ENCODE measurements around the gene FCN3. TPM values are rescaled to one million over a fixed set of nuclear protein-coding genes. Genes with fewer than 3 reads are reported as not detected.
"Not testable (repeated sequence)": the region's sequence is repeated elsewhere in the genome, so short reads cannot be mapped to it uniquely, and the experiment has no call there.

FCN3 gene
- total RNA-seq (2014; rRNA removed): not detected in 2 replicates
- 0.18 TPM for polyA plus RNA-seq (2012)

GRCh38 chr1:27374362-27375086 lies at the start of gene FCN3:
Gene FCN3 (minus strand): TSS chr1:27374824. CDS start chr1:27374818, 6 bp downstream.
- no peak for DNase-seq (ENCODE audit: low read depth)

GRCh38 chr1:27423709-27424108 lies 49.1 kb upstream of the FCN3 start:
- no peak for DNase-seq (ENCODE audit: low read depth)

- DNase-seq (ENCODE audit: low read depth): peak; percentile 96
Observed at GRCh38 chr1:27418326-27419185, 43.9 kb upstream of the FCN3 start.

DNA sequence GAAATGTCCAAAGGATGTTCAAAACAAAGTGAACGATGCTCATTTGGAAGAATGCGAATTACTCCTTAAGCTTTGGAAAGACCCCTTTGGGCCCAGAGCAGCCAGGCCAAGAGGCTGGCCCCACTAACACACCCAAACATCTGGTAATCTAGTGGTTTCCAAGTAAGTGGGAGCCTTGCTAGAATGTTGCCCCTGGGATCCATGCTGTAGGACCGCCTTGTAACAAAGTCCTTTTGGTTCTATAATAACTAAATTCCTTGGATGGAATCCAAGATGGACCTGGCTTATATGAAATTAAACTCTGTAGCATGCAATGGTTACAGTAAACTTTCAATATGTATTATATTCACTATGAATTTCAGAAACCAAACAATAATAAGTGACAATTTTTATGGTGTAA lies 43.1 kb upstream of the FCN3 start:
- no peak for DNase-seq (ENCODE audit: low read depth)

DNA sequence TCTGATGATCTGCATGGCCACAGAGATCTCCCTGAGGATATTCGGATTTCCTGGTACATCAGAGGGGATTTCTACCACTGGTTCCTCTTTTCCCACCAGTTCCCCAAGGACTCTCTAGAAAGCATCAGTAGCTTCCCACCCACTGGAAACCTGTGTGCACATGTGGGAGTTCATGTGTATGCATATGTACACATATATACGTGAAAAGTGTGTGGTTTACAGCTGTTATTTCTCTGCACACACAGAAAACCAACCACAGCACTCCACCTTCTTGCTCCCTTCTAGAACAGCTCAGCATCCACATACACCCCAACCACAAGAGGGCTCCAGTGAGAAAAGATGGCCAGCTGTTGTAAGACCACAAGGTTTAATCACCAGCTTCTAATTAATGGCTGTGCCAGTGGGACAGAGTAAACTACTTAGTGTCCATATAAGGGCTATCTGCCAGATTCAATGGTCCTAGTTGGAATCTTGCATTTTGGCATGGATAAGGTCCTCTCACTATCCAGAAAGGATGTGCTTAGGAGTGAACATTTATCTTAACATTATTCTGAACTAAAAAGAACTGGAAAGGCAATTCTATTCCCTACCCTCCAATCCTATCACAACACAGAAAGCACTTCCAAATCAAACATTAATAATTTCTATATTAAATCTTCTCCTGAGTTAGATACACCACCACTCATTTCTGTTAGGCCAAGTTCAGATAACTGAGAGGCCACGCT lies 41.9 kb upstream of the FCN3 start:
- peak; percentile 90 for DNase-seq (ENCODE audit: low read depth)

DNA sequence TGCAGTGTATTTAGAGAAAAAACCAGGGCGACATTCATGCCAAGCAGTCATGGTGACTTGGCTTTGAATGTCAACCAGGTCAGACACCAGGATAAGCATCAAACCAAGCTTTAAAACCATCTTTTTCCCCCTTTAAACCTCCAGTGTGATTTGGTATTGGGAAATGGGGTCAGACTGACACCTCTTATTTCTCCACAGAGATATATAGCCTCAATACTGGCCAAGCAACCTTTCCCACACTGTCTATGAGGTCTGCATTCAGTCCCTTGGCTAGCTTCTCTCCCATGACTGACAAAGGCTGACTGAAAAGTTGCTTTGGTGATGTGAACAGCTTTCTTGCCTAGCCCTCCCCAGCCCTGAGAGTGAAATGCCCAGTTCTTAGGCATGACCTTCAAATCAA lies 39.5 kb upstream of the FCN3 start:
- DNase-seq (ENCODE audit: low read depth): no peak

DNA sequence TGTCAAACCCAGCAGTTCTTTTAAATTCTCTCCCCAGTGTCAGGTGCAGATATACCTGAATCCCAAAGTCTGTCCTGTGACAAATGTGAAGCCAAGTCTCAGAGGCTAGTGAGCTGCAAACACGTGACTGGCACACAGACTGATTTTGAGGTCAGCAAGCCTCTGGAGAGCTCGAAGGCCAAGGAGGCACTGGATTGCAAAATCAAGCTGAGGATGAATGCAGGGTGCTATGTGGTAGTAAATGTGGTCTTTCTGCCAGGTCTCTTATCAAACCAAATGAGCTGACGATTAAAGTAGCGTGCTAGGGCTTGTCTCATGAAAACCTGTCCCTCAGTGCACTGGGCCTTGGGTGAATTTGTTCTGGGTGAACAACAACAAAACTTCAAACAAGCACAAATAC lies 38.4 kb upstream of the FCN3 start:
- no peak for DNase-seq (ENCODE audit: low read depth)

GRCh38 chr1:27412502-27412901 lies 37.9 kb upstream of the FCN3 start:
- no peak for DNase-seq (ENCODE audit: low read depth)

- DNase-seq (ENCODE audit: low read depth): no peak
Observed at GRCh38 chr1:27410709-27411108, 36.1 kb upstream of the FCN3 start.

DNA sequence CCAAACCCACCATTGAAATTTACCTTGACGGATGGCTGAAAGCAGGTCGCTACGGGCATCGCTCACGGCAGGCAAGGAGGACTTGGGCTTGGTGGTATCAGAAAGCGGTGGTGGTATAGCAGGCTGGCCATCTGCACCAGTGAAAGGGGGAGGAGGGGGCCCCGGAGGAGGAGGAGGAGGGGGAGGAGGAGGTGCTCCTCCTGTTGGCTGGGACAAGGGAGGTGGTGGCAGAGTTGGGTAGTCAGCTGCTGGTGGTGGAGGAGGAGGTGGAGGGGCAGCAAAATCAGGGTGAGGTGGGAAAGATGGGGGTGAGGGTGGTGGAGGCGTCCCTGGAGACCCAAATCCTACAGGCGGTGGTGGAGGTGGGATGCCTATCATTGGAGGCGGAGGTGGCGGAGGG lies 35.0 kb upstream of the FCN3 start:
- no peak for DNase-seq (ENCODE audit: low read depth)

- DNase-seq (ENCODE audit: low read depth): peak; percentile 80
Observed at GRCh38 chr1:27408151-27408550, 33.5 kb upstream of the FCN3 start.

GRCh38 chr1:27406791-27407190 lies 32.2 kb upstream of the FCN3 start:
- not testable (repeated sequence) for DNase-seq (ENCODE audit: low read depth)

DNA sequence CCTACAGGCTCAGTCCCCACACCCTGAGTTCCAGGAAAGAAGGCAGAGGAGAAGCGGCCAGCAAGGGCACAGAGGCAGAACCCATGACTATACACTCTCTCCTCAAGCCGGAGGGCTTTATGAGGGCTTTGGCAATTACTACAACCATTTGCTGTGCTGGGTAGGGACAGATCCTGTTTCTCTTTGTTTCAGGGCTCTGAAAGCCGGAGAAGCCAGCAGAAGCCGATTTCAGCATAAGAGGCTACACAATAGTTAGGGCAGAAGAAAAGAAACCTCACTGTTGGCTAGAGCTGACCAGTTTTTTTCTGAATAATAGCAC lies 31.7 kb upstream of the FCN3 start:
- DNase-seq (ENCODE audit: low read depth): no peak

GRCh38 chr1:27405598-27406361 lies 31.2 kb upstream of the FCN3 start:
- not testable (repeated sequence) for DNase-seq (ENCODE audit: low read depth)

- peak; percentile 98 for DNase-seq (ENCODE audit: low read depth)
Observed at GRCh38 chr1:27405074-27405473, 30.4 kb upstream of the FCN3 start.

DNA sequence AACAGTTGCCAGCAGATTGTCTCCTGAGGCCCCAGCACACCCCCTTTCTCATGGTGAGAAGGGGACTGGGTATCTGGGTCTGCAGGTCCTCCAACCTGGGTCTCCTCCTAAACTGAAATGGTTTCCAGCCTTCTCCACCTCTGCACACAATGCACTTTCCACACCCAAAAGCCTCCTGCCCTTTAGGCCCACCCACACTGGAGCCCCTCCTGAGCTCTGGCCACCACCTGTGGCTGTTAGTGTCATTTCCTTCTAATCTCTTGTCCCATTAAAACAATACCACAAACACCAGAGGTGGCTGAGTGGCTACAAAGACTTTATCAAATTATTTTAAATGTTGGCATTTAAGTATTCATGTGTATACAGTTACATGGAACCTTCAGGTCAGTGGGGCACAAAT lies 29.3 kb upstream of the FCN3 start:
- no peak for DNase-seq (ENCODE audit: low read depth)

DNA sequence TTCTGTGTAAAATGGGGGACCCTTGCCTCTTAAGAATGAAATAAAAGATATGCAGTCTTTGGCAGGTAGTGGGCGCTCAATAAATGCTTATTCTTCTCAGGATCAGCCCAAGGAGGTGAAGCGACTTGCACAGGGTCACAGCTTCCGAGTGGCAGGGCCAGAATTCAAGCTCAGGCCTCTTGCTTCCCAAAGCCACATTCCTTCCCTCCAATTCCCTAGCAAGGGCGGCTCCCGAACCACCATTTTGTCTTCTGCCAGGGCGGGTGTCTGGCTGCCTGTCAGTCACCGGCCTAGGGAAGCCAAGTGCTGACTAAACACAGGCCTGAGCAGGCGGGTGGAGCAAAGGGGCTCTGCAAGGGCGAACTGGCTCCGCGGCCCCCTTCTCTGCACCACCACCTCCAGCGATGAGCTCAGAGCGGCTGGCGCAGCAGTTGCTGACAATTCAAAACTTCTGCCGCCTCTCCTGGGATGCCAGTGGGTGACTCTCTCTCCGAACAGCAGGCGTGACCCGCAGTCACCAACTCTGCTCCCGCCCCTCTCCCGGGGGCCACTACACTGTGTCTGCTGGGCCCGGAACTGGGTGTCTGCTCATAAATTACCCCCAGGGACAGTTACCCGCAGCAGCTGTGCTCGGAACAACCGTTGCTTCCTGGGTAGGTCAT lies 28.6 kb upstream of the FCN3 start:
- peak; percentile 97 for DNase-seq (ENCODE audit: low read depth)

DNA sequence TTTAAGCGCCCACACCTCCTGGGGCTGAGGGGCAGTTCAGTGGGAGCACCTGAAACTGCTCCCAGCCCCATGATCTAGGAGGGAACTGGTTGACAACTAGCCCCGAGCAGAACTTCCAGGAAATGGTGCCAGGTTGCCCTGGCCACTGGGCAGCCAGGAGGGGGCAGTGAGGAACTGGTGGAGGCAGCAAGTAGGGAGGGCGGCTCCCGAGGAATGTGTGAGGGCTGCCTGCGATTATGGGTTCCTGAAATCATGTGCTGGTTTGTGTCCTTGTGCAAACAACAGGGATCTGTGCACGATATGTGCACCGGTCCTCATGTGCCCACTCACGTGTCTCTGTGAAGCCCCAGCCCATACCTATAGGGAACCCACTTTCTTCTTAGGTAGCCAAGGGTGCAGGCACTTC lies 27.7 kb upstream of the FCN3 start:
- DNase-seq (ENCODE audit: low read depth): peak; percentile 81

DNA sequence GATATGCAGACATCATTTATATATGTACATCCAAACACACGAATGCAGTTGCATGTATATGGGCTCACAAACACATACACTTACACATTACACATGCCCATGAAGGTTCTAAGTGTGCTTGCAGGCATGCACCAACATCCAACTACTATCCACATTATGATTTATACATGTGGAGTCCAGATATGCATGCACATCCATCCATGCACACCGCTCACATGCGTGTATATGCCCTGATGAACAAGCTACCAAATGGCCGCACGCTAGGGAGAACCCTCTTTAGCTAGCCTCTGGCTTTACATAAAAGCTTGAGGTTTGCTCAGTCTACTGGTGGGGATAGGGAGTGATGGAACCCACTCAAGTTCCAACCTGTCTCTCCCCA lies 26.3 kb upstream of the FCN3 start:
- no peak for DNase-seq (ENCODE audit: low read depth)

DNA sequence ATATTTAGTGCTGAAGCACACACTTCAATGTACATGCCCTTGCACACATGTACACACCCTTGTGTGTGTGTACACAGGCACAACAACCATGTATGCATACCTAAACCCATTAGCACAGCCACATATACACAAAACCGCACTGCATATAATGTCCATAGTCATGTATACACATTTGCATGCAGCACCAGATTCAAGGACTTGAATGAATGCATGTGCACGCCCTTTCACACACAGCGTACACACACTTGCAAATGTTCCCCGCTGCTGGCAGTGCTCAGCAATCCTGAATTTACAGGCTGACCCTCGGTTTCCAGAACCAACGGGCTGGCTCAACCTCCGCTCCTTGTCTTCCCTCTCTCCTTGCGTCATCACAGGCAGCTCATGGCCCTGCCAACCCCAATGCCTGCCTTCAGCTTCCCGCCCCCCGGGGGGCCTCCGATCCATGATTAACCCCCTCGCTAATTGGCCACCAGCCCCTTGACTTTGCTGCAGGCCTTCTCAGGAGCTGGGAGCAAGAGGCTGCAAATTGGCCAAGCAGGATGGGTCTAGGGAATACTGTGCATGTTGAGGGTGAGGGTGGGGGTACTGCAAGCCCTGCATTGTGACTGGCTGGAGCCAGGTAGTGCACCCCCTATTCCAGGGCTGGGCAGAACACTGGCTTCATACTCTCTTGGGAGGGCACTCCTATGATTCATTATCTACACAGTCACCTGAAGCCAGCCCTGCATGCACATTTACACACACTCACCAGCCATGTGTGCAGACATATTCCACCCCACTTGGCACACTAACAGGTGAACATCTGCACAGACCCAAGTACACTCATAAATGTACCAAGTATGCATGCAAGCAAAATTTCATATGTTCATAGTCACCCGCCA lies 25.7 kb upstream of the FCN3 start:
- no peak for DNase-seq (ENCODE audit: low read depth)

Data from LHCN-M2 (cell line).